ENCODE measurements around the gene NUDT6.
"Not testable (repeated sequence)": the region's sequence is repeated elsewhere in the genome, so short reads cannot be mapped to it uniquely, and the experiment has no call there.

NUDT6 gene

DNA sequence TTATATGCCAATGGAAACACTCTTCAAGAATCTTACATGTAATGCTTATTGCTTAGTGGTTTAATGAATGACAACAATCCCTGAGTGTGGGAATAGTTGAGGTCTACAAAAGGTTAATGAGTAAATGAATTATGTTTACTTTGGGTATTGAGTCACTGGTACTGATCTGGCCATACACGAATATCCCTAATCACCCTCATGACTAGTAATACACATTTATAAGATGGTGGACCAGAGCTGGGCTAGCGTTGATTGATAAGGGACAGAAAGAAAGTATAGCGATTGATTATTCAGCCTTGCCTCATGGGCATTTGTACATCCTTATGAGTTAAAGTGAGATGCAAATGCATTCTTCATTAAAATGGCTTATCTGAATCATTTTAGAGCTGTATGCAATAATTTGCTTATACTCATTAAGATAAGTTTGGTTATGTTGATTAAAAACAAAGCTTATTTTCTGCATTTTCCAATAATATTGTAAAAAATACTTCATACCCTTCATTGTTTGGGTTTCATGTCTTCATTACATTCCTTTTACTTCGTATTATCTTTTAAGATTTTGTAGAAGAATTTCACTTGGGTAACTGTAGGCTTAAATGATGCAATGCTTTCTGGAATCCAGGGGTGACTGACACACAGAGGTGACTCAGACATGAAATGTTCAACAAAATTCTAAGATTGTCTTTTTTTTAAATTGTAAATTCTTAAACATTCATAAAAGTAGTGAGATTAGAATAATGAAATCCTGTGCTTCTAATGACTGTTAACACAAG, 48.4 kb downstream of the NUDT6 start:
- DNase-seq: no peak

DNA sequence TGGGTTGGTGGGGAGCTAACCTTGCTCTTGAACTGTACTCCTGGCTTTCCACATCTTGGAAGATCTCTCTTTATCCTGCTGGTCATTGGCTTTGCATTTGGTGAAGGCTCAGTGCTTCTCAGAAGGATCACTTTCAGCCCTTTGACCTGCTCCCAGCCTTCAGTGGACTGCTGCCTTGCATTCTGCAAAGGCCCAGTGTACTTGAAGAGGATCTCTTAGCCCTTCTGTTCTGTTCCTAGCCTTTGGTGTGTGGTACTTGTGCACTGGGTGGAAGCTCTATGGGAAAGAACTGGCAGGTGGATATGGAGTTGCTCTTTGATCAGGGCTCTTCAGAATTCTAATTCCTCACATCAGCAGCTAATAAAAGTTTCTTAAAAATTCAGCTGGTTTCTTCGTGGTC, 49.3 kb downstream of the NUDT6 start:
- DNase-seq: no peak

- DNase-seq: not testable (repeated sequence)
These were observed 54.2 kb downstream of the NUDT6 start for GRCh38 chr4:122868235-122868634.

DNA sequence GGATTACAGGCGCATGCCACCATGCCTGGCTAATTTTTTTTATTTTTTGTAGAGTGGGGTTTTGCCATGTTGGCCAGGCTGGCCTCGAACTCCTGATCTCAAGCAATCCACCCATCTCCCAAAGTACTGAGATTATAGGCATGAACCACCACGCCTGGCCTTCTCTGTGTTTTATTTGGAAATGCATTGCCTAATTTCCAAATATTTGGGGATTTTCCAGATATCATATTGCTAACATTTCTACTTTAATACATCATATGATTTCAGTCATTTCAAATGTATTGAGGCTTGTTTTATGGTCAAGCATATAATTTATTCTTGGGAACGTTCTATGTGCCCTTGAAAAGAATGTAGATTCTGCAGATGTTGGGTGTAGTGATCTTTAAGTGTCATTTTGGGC, 57.0 kb downstream of the NUDT6 start:
- DNase-seq: no peak

- DNase-seq: no peak
These were observed 58.8 kb downstream of the NUDT6 start for GRCh38 chr4:122863639-122864038.

- DNase-seq: no peak
These were observed 61.0 kb downstream of the NUDT6 start for GRCh38 chr4:122861172-122861943.

GRCh38 chr4:122858705-122859104, 63.7 kb downstream of the NUDT6 start:
- DNase-seq: no peak

GRCh38 chr4:122857160-122857559, 65.2 kb downstream of the NUDT6 start:
- DNase-seq: no peak

GRCh38 chr4:122855353-122855890, 67.0 kb downstream of the NUDT6 start:
- DNase-seq: no peak

- no peak for DNase-seq
These were observed 67.7 kb downstream of the NUDT6 start for GRCh38 chr4:122854447-122855352.

DNA sequence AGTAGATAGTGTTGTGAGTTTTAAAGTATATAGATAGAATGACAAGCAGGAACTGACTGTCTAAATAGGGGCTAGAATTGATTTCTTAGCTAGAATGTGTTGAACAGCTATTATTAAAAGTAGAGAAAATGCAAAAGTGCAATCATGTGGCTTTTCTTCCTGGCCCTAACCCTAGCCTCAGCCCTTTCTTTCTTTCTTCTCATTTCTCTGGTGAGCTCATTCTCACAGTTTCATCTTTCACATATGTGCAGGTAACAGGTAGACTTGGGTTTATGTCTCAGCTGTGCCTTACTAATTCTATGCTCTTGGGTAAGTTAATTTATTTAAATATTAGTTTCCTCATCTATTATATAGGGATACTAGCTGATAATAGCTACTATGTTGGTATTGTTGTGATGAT, 70.8 kb downstream of the NUDT6 start:
- no peak for DNase-seq

DNA sequence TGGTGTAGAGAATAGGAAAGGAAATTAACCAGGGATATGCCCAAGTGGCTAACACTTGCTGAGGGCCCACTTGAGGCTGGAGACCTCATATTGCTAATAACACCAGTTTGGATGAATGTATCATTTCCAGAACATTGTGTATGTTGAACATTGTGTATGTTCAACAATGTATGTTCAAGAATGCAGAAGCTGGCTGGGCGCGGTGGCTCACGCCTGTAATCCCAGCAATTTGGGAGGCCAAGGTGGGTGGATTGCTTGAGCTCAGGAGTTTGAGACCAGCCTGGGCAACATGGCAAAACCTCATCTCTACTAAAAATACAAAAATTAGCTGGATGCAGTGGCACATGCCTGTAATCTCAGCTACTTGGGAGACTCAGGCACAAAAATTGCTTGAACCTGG, 72.6 kb downstream of the NUDT6 start:
- not testable (repeated sequence) for DNase-seq

DNA sequence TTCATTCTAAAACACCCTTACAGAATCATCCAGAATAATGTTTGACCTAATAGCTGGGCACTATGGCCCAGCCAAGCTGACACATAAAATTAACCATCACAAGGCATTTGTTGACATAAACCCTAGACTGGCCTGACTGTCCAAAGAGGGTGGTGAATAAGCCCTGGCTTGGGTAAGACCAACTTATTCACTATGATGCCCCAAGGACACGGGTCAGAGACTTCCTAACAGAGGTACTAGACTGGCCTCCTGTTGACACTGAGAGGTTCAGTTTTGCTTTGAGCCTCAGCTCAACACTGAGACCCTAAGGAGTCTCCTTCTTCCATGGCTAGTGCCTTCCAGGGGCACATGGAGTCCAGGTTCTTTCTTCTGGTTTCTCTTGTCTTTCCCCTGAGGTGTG, 74.5 kb downstream of the NUDT6 start:
- DNase-seq: no peak

- no peak for DNase-seq
These were observed 76.6 kb downstream of the NUDT6 start for GRCh38 chr4:122845760-122846159.

- no peak for DNase-seq
These were observed 77.3 kb downstream of the NUDT6 start for GRCh38 chr4:122845066-122845465.

- not testable (repeated sequence) for DNase-seq
These were observed 78.0 kb downstream of the NUDT6 start for GRCh38 chr4:122844391-122844790.

- DNase-seq: no peak
These were observed 79.3 kb downstream of the NUDT6 start for GRCh38 chr4:122842984-122843531.

Data from CD4-positive, alpha-beta T cell treated with Interleukin-10 for 1 hour (primary cell).